Testis (tissue), 3 donors: ENCODE data around the gene CCDC70. TPM values are rescaled to one million over a fixed set of nuclear protein-coding genes. Genes with fewer than 3 reads are reported as not detected.
A peak's percentile ranks its signal among the peaks of the same experiment; 100 is the strongest.
"Not testable (repeated sequence)": the region's sequence is repeated elsewhere in the genome, so short reads cannot be mapped to it uniquely, and the experiment has no call there.

Experiments used
- DNase-seq: peaks from one replicate; pipeline ENCODE4 v3.0.0-alpha.2; 2019
- H3K27ac ChIP-seq, 2 donors: fragments of 200-600 bp; sonication (generic); one replicate each; pipeline ENCODE4 v1.5.1; 2019
- H3K27me3 ChIP-seq: fragments of 200-600 bp; sonication (generic); one replicate; pipeline ENCODE4 v1.5.1; 2019
- H3K36me3 ChIP-seq: fragments of 200-600 bp; sonication (generic); one replicate; pipeline ENCODE4 v1.5.1; 2017; ENCODE audit warnings: low read depth; ENCODE audit errors: missing control alignments
- H3K4me1 ChIP-seq: fragments of 200-600 bp; sonication (generic); one replicate; pipeline ENCODE4 v1.5.1; 2019
- H3K4me3 ChIP-seq, 2 donors: fragments of 200-600 bp; sonication (generic); one replicate each; pipeline ENCODE4 v1.5.1; 2017 to 2019
- H3K9me3 ChIP-seq: fragments of 200-600 bp; sonication (generic); one replicate; pipeline ENCODE4 v1.5.1; 2017
- POLR2A ChIP-seq: fragments of 450-650 bp; IDR thresholded peaks from one replicate; pipeline ENCODE4 v1.6.1; 2017; ENCODE audit warnings: antibody characterized with exemption, mild to moderate bottlenecking, moderate library complexity
- WGBS, 2 donors: methylation state at CpG; one replicate each; pipeline ENCODE4 v1.1.5; 2018; 5-methylcytosine and 5-hydroxymethylcytosine counted together
- intact Hi-C: fragments of 100-400 bp; cut with DNase I; formaldehyde crosslinking; loops from one replicate; pipeline ENCODE4 v1.15.1; 2023; ENCODE audit warnings: low total_unique reads
- polyA plus RNA-seq: library from polyadenylated mRNA; stranded (reverse); fragments of 350-450 nt; fragmentation: Illumina TruSeq; extraction: RNeasy Lipid Tissue Mini Kit (QIAGEN cat#74804); gene quantifications from one replicate; pipeline ENCODE4 v1.2.3, GENCODE V29; 2014; ENCODE audit warnings: low read depth, low replicate concordance; ENCODE audit not compliant: insufficient read depth
- total RNA-seq, 2 donors: library from RNA; depleted of rRNA; stranded (reverse); fragments of >200 nt; gene quantifications; one replicate each; pipeline ENCODE4 v1.2.3, GENCODE V29; 2016
- TF ChIP-seq, protein P1 (sequence below), 3 experiments: fragments of 450-650 bp in 2 of 3; fragments of 200-600 bp in 1 of 3; sonication (generic) in 1 of 3; IDR thresholded peaks; one replicate each; pipeline ENCODE4 v1.5.1; 2016 to 2019; ENCODE audit warnings: antibody characterized with exemption in 3 of 3, mild to moderate bottlenecking in 2 of 3, moderate library complexity in 1 of 3

CCDC70 gene
- total and polyA plus RNA-seq, 3 donors from 2014 or later: 35.7 to 175 (median 82.2) TPM

DNA sequence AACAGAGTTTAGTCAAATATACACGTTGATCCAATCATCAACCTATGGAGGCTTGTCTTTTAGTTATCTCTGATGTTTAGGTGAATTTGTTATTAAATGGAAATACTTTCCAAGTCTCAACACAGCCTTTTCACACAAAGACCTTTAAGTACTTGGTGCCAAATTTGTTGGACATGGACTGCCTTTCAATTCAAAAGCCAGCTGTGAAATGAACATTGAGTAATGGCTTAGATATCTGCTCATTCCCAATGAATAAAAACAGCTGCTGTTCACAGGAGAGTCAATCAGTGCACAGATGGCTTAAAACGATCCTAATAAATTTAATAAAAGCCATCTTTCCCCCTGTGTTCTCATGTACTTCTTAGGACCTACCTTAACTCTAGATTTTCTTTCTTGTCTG is 37.9 kb upstream of the CCDC70 start:
- Histone ChIP-seq H3K4me3 (no peak overlapping the region), H3K4me1 (peaks cover 7% of the 10 kb centered on the region), H3K9me3 (no peaks in the 10 kb centered on the region), H3K36me3 (no peaks in the 10 kb centered on the region), H3K27ac (no peak overlapping the region), H3K27me3 (no peaks in the 10 kb centered on the region)
- 70 to 89% methylated on average over 2 of the region's 2 CpGs for WGBS, 2 donors
- no peak for DNase-seq
- TF ChIP-seq POLR2A: no peak
- intact Hi-C loops: no loop called here

DNA sequence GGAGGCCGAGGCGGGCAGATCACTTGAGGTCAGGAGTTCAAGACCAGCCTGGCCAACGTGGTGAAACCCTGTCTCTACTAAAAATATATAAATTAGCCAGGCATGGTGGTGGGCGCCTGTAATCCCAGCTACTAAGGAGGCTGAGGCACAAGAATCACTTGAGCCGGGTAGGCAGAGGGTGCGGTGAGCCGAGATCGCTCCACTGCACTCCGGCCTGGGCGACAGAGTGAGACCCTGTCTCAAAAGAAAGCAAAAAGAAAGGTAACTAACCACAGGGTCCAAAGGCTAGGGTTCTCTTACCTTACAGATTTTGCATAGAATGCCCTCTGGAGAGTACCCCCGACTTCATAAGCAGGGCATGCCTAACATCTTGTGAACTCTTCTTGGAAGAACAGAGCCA is 37.1 kb upstream of the CCDC70 start:
- DNase-seq, intact Hi-C loops, H3K9me3 ChIP-seq, H3K36me3 ChIP-seq, H3K27ac ChIP-seq, H3K4me3 ChIP-seq, H3K27me3 ChIP-seq: not testable (repeated sequence)
- WGBS, 2 donors: 87 to 93% methylated on average over 11 of the region's 11 CpGs
- peaks cover 10% of the 10 kb centered on the region for H3K4me1 ChIP-seq

DNA sequence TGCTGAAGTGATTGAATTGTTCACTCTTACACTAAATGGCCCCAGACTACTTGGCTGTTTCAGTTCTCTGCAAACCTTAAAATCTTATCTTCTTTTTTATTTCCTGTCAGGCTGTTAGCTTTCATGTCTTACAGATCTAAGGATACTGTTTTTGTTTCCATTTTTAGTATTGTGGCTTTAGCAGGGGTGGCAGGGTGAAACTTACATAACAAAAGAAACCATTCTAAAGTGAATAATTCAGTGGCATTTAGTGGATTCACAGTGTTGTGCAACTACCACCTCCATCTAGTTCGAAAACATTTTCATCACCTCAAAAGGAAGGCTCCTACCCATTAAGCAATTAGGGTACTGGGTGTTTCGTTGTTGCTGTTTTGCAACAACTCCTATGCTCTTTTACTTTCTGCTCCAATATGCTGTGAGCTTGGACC is 36.6 kb upstream of the CCDC70 start:
- no peaks in the 10 kb centered on the region for H3K36me3 ChIP-seq
- no peak overlapping the region for H3K4me3 ChIP-seq
- no peak for DNase-seq
- no peaks in the 10 kb centered on the region for H3K27me3 ChIP-seq
- peaks cover 10% of the 10 kb centered on the region for H3K4me1 ChIP-seq
- 69 to 96% methylated on average over 2 of the region's 2 CpGs for WGBS, 2 donors
- intact Hi-C loops: no loop called here
- no peak overlapping the region for H3K27ac ChIP-seq
- no peaks in the 10 kb centered on the region for H3K9me3 ChIP-seq
- TF ChIP-seq, protein P1, sequence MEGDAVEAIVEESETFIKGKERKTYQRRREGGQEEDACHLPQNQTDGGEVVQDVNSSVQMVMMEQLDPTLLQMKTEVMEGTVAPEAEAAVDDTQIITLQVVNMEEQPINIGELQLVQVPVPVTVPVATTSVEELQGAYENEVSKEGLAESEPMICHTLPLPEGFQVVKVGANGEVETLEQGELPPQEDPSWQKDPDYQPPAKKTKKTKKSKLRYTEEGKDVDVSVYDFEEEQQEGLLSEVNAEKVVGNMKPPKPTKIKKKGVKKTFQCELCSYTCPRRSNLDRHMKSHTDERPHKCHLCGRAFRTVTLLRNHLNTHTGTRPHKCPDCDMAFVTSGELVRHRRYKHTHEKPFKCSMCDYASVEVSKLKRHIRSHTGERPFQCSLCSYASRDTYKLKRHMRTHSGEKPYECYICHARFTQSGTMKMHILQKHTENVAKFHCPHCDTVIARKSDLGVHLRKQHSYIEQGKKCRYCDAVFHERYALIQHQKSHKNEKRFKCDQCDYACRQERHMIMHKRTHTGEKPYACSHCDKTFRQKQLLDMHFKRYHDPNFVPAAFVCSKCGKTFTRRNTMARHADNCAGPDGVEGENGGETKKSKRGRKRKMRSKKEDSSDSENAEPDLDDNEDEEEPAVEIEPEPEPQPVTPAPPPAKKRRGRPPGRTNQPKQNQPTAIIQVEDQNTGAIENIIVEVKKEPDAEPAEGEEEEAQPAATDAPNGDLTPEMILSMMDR (IDR thresholded peaks at IDR 0.05): no peak
- TF ChIP-seq POLR2A: no peak

DNA sequence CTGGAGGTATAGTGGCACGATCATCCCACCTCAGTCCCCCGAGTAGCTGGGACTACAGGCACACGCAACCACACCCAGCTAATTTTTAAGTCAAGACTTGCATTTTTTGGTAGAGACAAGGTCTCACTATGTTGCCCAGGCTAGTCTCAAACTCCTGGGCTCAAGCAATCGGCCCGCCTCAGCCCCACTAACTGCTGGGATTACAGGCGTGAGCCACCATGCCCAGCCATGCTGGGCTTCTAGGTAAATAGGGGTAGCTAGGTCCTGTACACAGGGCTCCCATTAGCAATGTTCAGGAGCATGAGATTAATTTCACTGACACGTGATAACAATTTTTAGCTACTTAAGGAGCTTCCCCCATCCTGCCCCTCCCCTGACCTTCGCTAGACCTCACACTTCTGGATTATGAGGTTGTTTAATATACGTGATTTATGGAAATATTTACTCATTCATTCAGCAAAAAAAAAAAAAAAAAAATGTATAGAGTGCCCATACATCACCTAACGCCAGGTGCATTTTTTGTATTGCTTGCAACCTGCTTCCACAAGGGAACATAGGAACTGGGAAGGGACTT is 36.0 kb upstream of the CCDC70 start:
- H3K9me3 ChIP-seq: no peaks in the 10 kb centered on the region
- WGBS, 2 donors: 92 to 94% methylated on average over 9 to 10 of the region's 10 CpGs
- H3K4me1 ChIP-seq: peaks cover 10% of the 10 kb centered on the region
- H3K36me3 ChIP-seq: no peaks in the 10 kb centered on the region
- no peak for DNase-seq
- H3K27me3 ChIP-seq: no peaks in the 10 kb centered on the region
- H3K4me3 ChIP-seq: no peak overlapping the region
- no peak overlapping the region for H3K27ac ChIP-seq
- intact Hi-C loops: no loop called here
- TF ChIP-seq, protein P1 (IDR thresholded peaks at IDR 0.05): no peak

DNA sequence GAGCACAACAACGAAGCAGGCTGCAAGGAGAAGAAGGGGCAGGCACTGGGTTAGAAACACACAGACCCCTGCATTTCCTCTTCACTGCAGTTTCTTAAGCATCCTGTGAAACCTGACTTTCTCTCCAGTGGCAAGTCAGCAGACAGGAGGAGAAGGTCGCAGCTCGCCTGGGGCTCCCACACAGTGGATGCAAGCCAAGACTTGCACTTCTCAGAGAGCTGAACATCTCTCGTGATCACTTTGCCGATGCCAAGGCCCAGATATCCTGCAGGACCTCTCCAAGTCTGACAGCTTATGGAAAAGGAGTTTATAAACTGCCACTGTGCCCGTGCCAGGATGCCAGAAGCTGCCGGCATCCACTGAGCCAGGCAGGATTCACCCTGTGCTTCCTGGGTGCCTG is 35.2 kb upstream of the CCDC70 start:
- peaks cover 10% of the 10 kb centered on the region for H3K4me1 ChIP-seq
- no peak overlapping the region for H3K27ac ChIP-seq
- H3K27me3 ChIP-seq: no peaks in the 10 kb centered on the region
- no peaks in the 10 kb centered on the region for H3K9me3 ChIP-seq
- peak; percentile 70 for DNase-seq
- WGBS, 2 donors: 23 to 30% methylated on average over 7 of the region's 7 CpGs
- no peak overlapping the region for H3K4me3 ChIP-seq
- H3K36me3 ChIP-seq: no peaks in the 10 kb centered on the region
- intact Hi-C loops: no loop called here
- no peak for TF ChIP-seq POLR2A
- TF ChIP-seq, protein P1 (IDR thresholded peaks at IDR 0.05): no peak

DNA sequence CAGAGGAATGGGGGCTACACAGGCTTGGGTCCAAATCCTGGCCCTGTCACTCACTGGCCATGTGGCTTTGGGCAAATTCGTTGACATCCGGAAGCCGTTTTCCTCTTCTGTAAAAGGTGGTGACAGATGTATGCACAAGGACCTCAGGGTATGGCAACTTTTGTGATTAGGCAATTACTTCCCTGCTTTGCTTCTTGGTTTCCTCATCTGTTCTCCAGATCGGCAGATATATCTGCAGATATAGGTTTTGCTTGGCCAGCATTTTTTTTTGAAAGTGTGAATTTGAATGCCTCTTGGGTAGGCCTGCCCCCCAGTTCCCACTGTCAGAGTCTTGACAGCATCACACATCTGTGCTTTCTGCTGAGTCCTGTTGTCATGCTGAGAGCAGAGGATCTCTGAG is 34.5 kb upstream of the CCDC70 start:
- Histone ChIP-seq H3K36me3 (no peaks in the 10 kb centered on the region), H3K4me3 (no peak overlapping the region), H3K27me3 (no peaks in the 10 kb centered on the region), H3K4me1 (peaks cover 10% of the 10 kb centered on the region), H3K27ac (no peak overlapping the region), H3K9me3 (no peaks in the 10 kb centered on the region)
- TF ChIP-seq, protein P1 (IDR thresholded peaks at IDR 0.05): no peak
- TF ChIP-seq POLR2A: no peak
- no peak for DNase-seq
- intact Hi-C loops: no loop called here
- WGBS, 2 donors: 88 to 93% methylated on average over 4 of the region's 4 CpGs
